K562 (cell line): ENCODE measurements around the gene TOM1L2. TPM values are rescaled to one million over a fixed set of nuclear protein-coding genes. Genes with fewer than 3 reads are reported as not detected.

Experiments
- ATAC-seq: fragments of 200-7000 bp; cut with Tn5 transposase; 3 replicates; pipeline ENCODE4 v1.9.1; 2020; ENCODE audit warnings: moderate library complexity
- BruUV-seq: library from RNA; stranded (reverse); fragments of 400-500 nt; replicated peaks from 2 replicates; lab custom pipeline; 2021; lab: Mats Ljungman, UMichigan
- CTCF ChIA-PET: fragments of 300-600 bp; formaldehyde crosslinking; extraction: SDS; loops from one replicate; lab custom pipeline; 2021; ENCODE audit warnings: low intra/inter-chr PET ratio; lab: Yijun Ruan, JAX
- POLR2A ChIA-PET: fragments of 300-600, 350-650 bp; sonication (Branson Sonifier 250); formaldehyde crosslinking; extraction: SDS; loops from one replicate; lab custom pipeline; 2021; ENCODE audit warnings: antibody characterized with exemption, inconsistent platforms; lab: Yijun Ruan, JAX
- DNase-seq, 4 experiments: peaks; one replicate each; pipeline versions ENCODE4 v3.0.0 to v3.0.0-alpha.2; 2011 to 2018; ENCODE audit warnings: low spot score in 3 of 4, mixed read lengths in 3 of 4; ENCODE audit errors: extremely low read depth in 1 of 4
- FAIRE-seq: peaks from 2 replicates; lab custom pipeline; 2011; peaks lifted over from hg19 to GRCh38; lab: Jason Lieb, UNC
- H2AFZ ChIP-seq: 2 replicates; pipeline ENCODE4 v1.6.0; 2011; ENCODE audit warnings: low read depth, low read length, control low read depth, inconsistent platforms
- H3K27ac ChIP-seq: fragments of 200-600 bp; 3 replicates; pipeline ENCODE4 v1.8.0; 2011; ENCODE audit warnings: low read depth, mild to moderate bottlenecking, control low read depth, inconsistent platforms, low read length, moderate library complexity, mixed read lengths; ENCODE audit errors: extremely low read depth
- H3K27me3 ChIP-seq, 2 experiments: fragments of 300-600 bp in 1 of 2; 2 replicates in 1 of 2; 3 replicates in 1 of 2; pipeline versions ENCODE4 v1.6.0 to v1.8.0; 2011; ENCODE audit warnings: inconsistent platforms in 2 of 2, low read length in 2 of 2, mild to moderate bottlenecking in 1 of 2, mixed read lengths in 1 of 2, moderate library complexity in 1 of 2; ENCODE audit not compliant: control insufficient read depth in 2 of 2, insufficient read depth in 2 of 2
- H3K36me3 ChIP-seq: fragments of 300-600 bp; 3 replicates; pipeline ENCODE4 v1.8.0; 2011; ENCODE audit warnings: mild to moderate bottlenecking, low read length, inconsistent platforms; ENCODE audit not compliant: control insufficient read depth, insufficient read depth
- H3K4me1 ChIP-seq, 2 experiments: fragments of 200-600 bp in 1 of 2; replicated peaks in 1 of 2; 2 replicates in 1 of 2; 3 replicates in 1 of 2; pipeline versions ENCODE4 v1.5.1 to v1.8.0; 2011; ENCODE audit warnings: inconsistent platforms in 2 of 2, low read length in 2 of 2, mild to moderate bottlenecking in 1 of 2, mixed read lengths in 1 of 2, moderate library complexity in 1 of 2; ENCODE audit not compliant: control insufficient read depth in 2 of 2, insufficient read depth in 2 of 2
- H3K4me2 ChIP-seq: 2 replicates; pipeline ENCODE4 v1.6.1; 2011; ENCODE audit warnings: low read length, control low read depth, inconsistent platforms, mixed read lengths; ENCODE audit not compliant: insufficient read depth
- H3K4me3 ChIP-seq: fragments of 200-600 bp; sonication (generic), shearing (Covaris generic); 2 replicates; pipeline ENCODE4 v1.5.1; 2016; ENCODE audit warnings: control low read depth, inconsistent platforms
- H3K79me2 ChIP-seq: fragments of 200-600 bp; 3 replicates; pipeline ENCODE4 v1.8.0; 2011; ENCODE audit warnings: low read length, inconsistent platforms; ENCODE audit not compliant: control insufficient read depth, insufficient read depth
- H3K9ac ChIP-seq, 2 experiments: 2 replicates each; pipeline versions ENCODE4 v1.6.0 to v1.6.1; 2011; ENCODE audit warnings: low read depth in 2 of 2, low read length in 2 of 2, control low read depth in 1 of 2, inconsistent platforms in 1 of 2, mild to moderate bottlenecking in 1 of 2, mixed read lengths in 1 of 2; ENCODE audit not compliant: insufficient read depth in 1 of 2
- H3K9me1 ChIP-seq: one replicate; pipeline ENCODE4 v1.6.0; 2011; ENCODE audit warnings: inconsistent platforms, mild to moderate bottlenecking, low read length, moderate library complexity; ENCODE audit not compliant: control insufficient read depth, insufficient read depth
- H3K9me3 ChIP-seq: replicated peaks from 2 replicates; pipeline ENCODE4 v1.5.1; 2011; ENCODE audit warnings: low read depth, low read length, inconsistent platforms; ENCODE audit not compliant: control insufficient read depth, insufficient read depth
- H4K20me1 ChIP-seq: replicated peaks from 2 replicates; pipeline ENCODE4 v1.6.1; 2011; ENCODE audit warnings: low read length, inconsistent platforms, mixed read lengths; ENCODE audit not compliant: control insufficient read depth, insufficient read depth
- ARID3B ChIP-seq: fragments of 250-450 bp; sonication (Bioruptor Pico); IDR thresholded peaks from 2 replicates; pipeline ENCODE4 v1.4.0; 2020; ENCODE audit warnings: borderline replicate concordance
- BRF2 ChIP-seq: IDR thresholded peaks from 3 replicates; pipeline ENCODE4 v1.6.1; 2011; ENCODE audit warnings: borderline replicate concordance, mild to moderate bottlenecking; ENCODE audit not compliant: insufficient read length, insufficient read depth
- GTF2E2 ChIP-seq: fragments of 200-800 bp; sonication (Bioruptor generic); IDR thresholded peaks from 2 replicates; pipeline ENCODE4 v1.6.1; 2016; ENCODE audit warnings: missing genetic modification characterization, missing compliant biosample characterization
- HDAC8 ChIP-seq: fragments of 450-650 bp; IDR thresholded peaks from 2 replicates; pipeline ENCODE4 v1.6.1; 2016; ENCODE audit warnings: mild to moderate bottlenecking, missing genetic modification characterization, moderate library complexity, missing compliant biosample characterization
- IFI16 ChIP-seq: fragments of 250-450 bp; sonication (Bioruptor Pico); IDR thresholded peaks from 2 replicates; pipeline ENCODE4 v2.1.2; 2022; ENCODE audit warnings: mild to moderate bottlenecking, inconsistent platforms
- LARP7 ChIP-seq: fragments of 450-650 bp; IDR thresholded peaks from 2 replicates; pipeline ENCODE4 v1.6.1; 2016
- MEF2D ChIP-seq: conservative IDR thresholded peaks from 2 replicates; pipeline ENCODE4 v1.6.1; 2016; ENCODE audit warnings: low read depth, missing genetic modification characterization, missing compliant biosample characterization
- NFE2 ChIP-seq: IDR thresholded peaks from 2 replicates; pipeline ENCODE4 v1.6.1; 2014; ENCODE audit warnings: antibody characterized with exemption, low read depth
- PKNOX1 ChIP-seq: fragments of 450-650 bp; IDR thresholded peaks from 2 replicates; pipeline ENCODE4 v1.6.1; 2016
- RBFOX2 ChIP-seq: fragments of 200-400 bp; formaldehyde crosslinking; IDR thresholded peaks from 2 replicates; pipeline ENCODE4 v1.6.1; 2017; ENCODE audit warnings: low read depth, mild to moderate bottlenecking, low read length, moderate library complexity
- SMAD1 ChIP-seq: fragments of 150-350 bp; IDR thresholded peaks from 2 replicates; pipeline ENCODE4 v1.6.1; 2014; ENCODE audit warnings: low read length, low read depth; ENCODE audit not compliant: partially characterized antibody
- SRF ChIP-seq, 2 experiments: fragments of 250-450, 450-650 bp in 1 of 2; sonication (Bioruptor Pico) in 1 of 2; sonication (generic) in 1 of 2; formaldehyde crosslinking; IDR thresholded peaks; 2 replicates each; pipeline versions ENCODE4 v1.5.0 to v1.5.1; 2020 to 2022; ENCODE audit warnings: mild to moderate bottlenecking in 1 of 2, missing genetic modification reagents in 1 of 2
- THRAP3 ChIP-seq: fragments of 450-650 bp; IDR thresholded peaks from 2 replicates; pipeline ENCODE4 v1.6.1; 2016; ENCODE audit warnings: mild to moderate bottlenecking, inconsistent platforms, borderline replicate concordance
- XRCC5 ChIP-seq: fragments of 200-400 bp; formaldehyde crosslinking; IDR thresholded peaks from 2 replicates; pipeline ENCODE4 v1.6.1; 2017; ENCODE audit warnings: low read depth, mild to moderate bottlenecking, low read length
- ZKSCAN1 ChIP-seq: fragments of 150-350 bp; IDR thresholded peaks from 2 replicates; pipeline ENCODE4 v1.6.1; 2016; ENCODE audit warnings: low read depth, low read length
- ZNF212 ChIP-seq: fragments of 450-650 bp; formaldehyde crosslinking; IDR thresholded peaks from 2 replicates; pipeline ENCODE4 v1.4.0; 2020; ENCODE audit warnings: mild to moderate bottlenecking
- ZNF253 ChIP-seq: fragments of 250-450 bp; sonication (Bioruptor Pico); conservative IDR thresholded peaks from 2 replicates; pipeline ENCODE4 v1.6.1; 2021; ENCODE audit warnings: mild to moderate bottlenecking
- ZSCAN29 ChIP-seq: fragments of 450-650 bp; IDR thresholded peaks from 2 replicates; pipeline ENCODE4 v1.6.1; 2017
- WGBS: fragments of 100-300 bp; shearing (Covaris generic); methylation state at CpG from one replicate; pipeline ENCODE4 v1.1.6; 2016; ENCODE audit warnings: low coverage, mixed read lengths; ENCODE audit not compliant: insufficient coverage; ENCODE audit errors: missing lambda C conversion rate; 5-methylcytosine and 5-hydroxymethylcytosine counted together
- in situ Hi-C: fragments of 300-500 bp; cut with MboI; formaldehyde crosslinking; loops from 4 replicates; pipeline ENCODE4 v1.15.0; 2018; ENCODE audit warnings: inconsistent platforms, mixed read lengths
- intact Hi-C: fragments of 100-400 bp; cut with micrococcal nuclease; formaldehyde crosslinking; loops from 2 replicates; pipeline ENCODE4 v1.14.2; 2022
- polyA plus RNA-seq, 8 experiments: library from polyadenylated mRNA; depleted of rRNA in 4 of 8; stranded (reverse) in 5 of 8; unstranded in 3 of 8; fragments of >200 nt; fragmentation: Nextera tagmentation in 2 of 8; fragmentation: Illumina TruSeq in 1 of 8; extraction: Ambion mirVana in 2 of 8; extraction: Trizol in 1 of 8; gene quantifications; 2 replicates each; pipeline versions ENCODE4 v1.2.1 to v1.2.3, GENCODE V29; 2011 to 2014; ENCODE audit warnings: inconsistent platforms in 1 of 8, missing spikeins in 1 of 8
- total RNA-seq, 7 experiments: library from RNA; depleted of rRNA in 6 of 7; stranded (reverse); fragments of >200 nt in 6 of 7; fragmentation: Illumina TruSeq in 2 of 7; extraction: Trizol in 2 of 7; gene quantifications; 2 replicates each; pipeline versions ENCODE4 v1.2.1 to v1.2.3, GENCODE V29; 2011 to 2021; ENCODE audit warnings: low replicate concordance in 1 of 7
- TF ChIP-seq, protein P1 (sequence below): IDR thresholded peaks from 2 replicates; pipeline ENCODE4 v1.6.1; 2011; ENCODE audit not compliant: insufficient read length; ENCODE audit errors: extremely low read depth

Gene TOM1L2
- total and polyA plus RNA-seq, 9 of the 15 experiments (the other 6 are each of a cell fraction or from before 2014, with no cell fraction given) = 0.07 to 6.0 (median 2.5) TPM

DNA sequence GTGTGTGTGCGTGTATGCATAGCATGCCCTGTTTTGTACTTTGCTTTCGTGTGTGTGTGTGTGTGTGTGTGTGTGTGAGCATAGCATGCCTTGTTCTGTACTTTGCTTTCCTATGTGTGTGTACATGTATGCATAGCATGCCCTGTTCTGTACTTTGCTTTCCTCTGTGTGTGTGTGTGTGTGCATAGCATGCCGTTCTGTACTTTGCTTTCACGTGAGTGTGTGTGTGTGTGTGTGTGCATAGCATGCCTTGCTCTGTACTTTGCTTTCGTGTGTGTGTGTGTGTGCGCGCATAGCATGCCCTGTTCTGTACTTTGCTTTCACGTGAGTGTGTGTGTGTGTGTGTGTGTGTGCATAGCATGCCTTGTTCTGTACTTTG, 27.8 kb upstream of the TOM1L2 start:
- H3K9me1 ChIP-seq = no peaks in the 10 kb centered on the region
- FAIRE-seq (no peak), DNase-seq (no peak), ATAC-seq (no peak)
- no peak overlapping the region for H3K9ac ChIP-seq
- H4K20me1 ChIP-seq = no peaks in the 10 kb centered on the region
- no peak overlapping the region for H2AFZ ChIP-seq
- BruUV-seq = no TSS peak
- no peaks in the 10 kb centered on the region for H3K27me3 ChIP-seq
- ChIA-PET POLR2A (no interaction called here), CTCF (no interaction called here)
- intact Hi-C loops (no loop called here), in situ Hi-C loops (no loop called here)
- H3K4me2 ChIP-seq = no peak overlapping the region
- WGBS = 63% methylated on average over 8 of the region's 8 CpGs
- peaks cover 0 to 11% of the 10 kb centered on the region in 2 experiments; a peak in 3 of 5 replicates for H3K4me1 ChIP-seq
- no peak overlapping the region for H3K27ac ChIP-seq
- TF ChIP-seq ARID3B = no peak
- no peak for TF ChIP-seq SMAD1
- no peak for TF ChIP-seq NFE2
- TF ChIP-seq, protein P1, sequence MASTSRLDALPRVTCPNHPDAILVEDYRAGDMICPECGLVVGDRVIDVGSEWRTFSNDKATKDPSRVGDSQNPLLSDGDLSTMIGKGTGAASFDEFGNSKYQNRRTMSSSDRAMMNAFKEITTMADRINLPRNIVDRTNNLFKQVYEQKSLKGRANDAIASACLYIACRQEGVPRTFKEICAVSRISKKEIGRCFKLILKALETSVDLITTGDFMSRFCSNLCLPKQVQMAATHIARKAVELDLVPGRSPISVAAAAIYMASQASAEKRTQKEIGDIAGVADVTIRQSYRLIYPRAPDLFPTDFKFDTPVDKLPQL = no peak
- no peak for TF ChIP-seq SRF (CRISPR knock-in tag; IDR thresholded peaks at IDR 0.05)
- no peak for TF ChIP-seq ZKSCAN1
- no peak for TF ChIP-seq LARP7
- TF ChIP-seq BRF2 = no peak
- no peak for TF ChIP-seq THRAP3
- no peak for TF ChIP-seq ZNF212 (CRISPR knock-in tag)
- TF ChIP-seq RBFOX2 = no peak
- TF ChIP-seq GTF2E2 = no peak
- no peak for TF ChIP-seq HDAC8 (tag)
- TF ChIP-seq ZSCAN29 = no peak
- no peak for TF ChIP-seq ZNF253
- TF ChIP-seq PKNOX1 = no peak
- no peak for TF ChIP-seq IFI16 (CRISPR knock-in tag)
- no peak for TF ChIP-seq MEF2D
- no peak for TF ChIP-seq XRCC5
- H3K4me3 ChIP-seq = no peak overlapping the region
- no peaks in the 10 kb centered on the region for H3K79me2 ChIP-seq
- no peaks in the 10 kb centered on the region for H3K9me3 ChIP-seq
- no peaks in the 10 kb centered on the region for H3K36me3 ChIP-seq
